HUDEP-2 (cell line): ENCODE data around the gene TAAR2.
"Not testable (repeated sequence)": the region's sequence is repeated elsewhere in the genome, so short reads cannot be mapped to it uniquely, and the experiment has no call there.

Source experiments
- DNase-seq, 76 experiments: peaks; one replicate each; lab custom pipeline; 2025; ENCODE audit not compliant: unreplicated experiment in 76 of 76; lab: John Stamatoyannopoulos, UW

TAAR2 gene

DNA sequence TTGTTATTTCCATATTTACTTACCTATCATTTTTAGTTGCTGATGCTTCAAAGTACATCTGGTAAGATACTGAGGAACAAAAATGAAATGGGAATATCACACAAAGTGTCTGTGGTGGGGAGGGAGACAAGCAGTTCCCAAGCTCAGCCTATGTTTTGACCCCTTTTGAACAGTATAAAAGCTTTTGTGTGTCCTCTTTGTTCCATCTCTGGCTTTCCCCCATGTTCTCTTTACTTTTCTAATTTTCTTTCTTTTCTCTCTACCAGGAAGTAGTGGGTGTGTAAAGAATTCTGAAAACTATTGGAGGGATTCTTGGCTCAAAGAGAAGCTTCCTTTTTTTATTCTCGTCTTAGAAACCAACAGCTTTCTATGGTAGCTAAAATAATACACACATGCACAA is 7.4 kb downstream of the TAAR2 start:
- DNase-seq: no peak

DNA sequence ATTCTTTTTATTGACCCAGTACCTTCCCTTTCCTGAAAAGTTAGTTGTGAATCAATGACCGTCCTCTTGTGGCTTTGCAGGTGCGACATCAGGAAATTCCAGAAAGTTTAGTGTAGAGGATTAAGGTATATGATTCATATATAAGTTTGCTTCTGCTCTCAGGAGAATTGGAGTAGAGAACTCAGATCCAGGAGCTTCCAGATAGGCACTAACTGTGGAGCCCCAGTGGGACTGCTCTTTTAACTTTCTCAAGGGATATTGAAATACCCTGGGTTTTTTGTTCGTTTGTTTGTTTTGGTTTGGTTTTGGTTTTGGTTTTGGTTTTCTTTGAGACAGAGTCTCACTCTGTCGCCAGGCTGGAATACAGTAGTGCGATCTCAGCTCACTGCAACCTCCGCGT is 9.5 kb downstream of the TAAR2 start:
- no peak for DNase-seq

DNA sequence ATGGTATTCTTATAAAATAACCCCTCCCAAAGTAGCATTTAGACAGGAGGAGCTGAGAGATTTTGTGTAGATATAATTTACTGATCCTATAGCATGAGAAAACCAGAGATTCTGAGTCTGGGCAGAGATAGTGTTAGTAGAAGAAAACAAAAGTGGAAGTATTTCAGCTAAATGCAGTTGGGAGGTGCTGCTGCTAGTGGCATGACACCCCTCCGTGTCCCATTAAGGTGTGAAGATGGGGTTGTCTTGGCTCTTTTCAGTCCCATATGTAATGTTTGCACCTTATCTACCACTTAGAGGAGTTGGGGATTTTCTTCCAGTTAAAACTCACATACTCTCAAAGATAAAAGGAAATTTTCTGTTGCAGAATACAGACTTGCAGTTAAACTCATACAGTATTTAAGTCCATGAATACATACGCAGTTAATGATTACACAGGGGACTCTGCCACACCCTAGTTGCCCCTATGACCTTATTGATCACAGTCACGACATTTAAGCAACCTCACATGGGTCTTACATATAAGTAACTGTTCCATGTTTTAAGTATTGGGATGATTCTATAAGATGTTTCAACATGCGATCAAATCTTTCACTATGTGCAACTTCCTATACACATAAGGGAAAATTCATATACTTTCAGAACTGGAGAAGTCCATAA is 11.5 kb downstream of the TAAR2 start:
- DNase-seq: no peak

DNA sequence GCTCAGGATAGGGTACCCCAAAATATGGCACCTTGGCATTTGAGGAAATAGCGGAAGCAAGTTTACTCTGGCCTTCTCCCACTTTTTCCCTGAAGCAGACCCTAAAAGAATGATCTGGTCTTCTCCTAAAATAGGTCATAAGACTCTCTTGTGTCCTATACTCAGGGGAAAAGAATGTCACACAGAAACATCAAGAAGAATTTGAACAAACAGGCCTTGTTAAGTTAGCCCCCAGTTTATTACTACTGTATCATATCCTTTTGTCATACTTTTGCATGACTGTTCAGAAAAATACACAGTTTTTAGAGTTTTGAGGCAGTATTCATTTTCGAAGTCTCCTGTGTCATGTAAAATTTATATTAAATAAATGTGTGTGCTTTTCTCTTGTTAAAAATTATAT is 12.5 kb downstream of the TAAR2 start:
- DNase-seq: no peak

DNA sequence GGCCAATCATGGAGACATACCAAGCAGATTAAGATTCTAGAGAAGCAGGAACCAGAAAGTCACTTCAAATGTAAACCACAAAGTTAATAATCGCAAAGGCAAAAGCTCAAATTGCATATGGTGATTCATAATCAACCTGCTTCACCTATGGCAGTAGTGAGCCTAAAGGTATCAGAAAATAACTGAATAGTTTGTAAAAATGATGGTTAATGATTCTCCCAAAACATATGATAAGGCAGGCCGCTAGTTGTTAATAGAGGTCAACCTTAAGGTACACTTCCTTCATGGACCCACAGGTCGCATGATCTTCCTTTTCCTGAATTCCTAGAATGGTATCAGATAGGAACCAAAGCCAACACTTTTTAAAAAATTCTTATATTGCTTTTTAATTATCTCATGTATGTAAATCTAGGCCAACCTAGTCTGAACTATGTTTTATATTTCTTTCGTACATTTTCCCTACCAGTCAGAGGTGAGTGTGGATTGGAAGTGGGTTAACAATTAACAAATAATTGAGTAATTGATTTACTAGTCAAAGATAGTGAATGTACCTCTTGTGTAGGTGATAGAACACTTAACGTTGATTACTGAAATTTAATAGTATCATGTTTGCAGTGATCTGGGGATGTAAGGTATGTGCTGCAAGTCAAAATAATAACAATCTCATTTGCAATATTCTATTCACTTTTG is 16.4 kb downstream of the TAAR2 start:
- DNase-seq: no peak

DNA sequence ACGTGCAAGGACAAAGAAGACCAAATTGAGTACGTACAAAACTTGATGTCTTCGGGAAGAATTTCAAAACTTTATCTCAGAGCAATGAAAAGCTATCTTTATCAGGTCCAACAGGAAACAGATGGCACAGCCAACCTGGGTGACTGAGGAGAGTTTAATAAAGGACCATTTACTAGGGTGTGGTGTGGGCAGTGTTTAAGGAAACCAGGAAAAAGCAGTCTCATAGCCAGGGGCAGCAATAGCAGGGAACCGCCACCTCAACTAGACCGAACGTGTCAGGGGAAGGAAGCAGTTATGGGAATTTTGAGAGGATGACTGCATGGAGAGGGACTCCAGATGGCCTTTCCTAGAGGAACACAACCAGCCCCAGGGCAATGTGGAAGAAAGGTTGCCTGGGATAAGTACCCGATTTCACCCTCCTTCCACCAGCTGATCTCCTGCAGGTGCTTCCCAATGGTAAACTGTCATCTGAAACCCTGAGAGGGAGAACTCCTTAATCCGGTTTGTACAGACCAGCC is 19.4 kb downstream of the TAAR2 start:
- DNase-seq: no peak

DNA sequence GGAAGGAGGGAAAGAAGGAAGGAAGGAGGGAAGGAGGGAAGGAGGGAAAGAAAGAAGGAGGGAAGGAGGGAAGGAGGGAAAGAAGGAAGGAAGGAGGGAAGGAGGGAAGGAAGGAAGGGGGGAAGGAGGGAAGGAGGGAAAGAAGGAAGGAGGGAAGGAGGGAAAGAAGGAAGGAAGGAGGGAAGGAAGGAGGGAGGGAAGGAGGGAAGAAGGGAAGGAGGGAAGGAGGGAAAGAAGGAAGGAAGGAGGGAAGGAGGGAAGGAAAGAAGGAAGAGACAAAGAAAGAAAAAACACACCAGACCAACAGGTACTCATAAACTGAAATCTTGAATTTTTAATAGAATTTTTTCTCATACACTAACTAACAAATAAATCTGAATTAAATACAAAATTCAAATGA is 23.2 kb downstream of the TAAR2 start:
- not testable (repeated sequence) for DNase-seq

DNA sequence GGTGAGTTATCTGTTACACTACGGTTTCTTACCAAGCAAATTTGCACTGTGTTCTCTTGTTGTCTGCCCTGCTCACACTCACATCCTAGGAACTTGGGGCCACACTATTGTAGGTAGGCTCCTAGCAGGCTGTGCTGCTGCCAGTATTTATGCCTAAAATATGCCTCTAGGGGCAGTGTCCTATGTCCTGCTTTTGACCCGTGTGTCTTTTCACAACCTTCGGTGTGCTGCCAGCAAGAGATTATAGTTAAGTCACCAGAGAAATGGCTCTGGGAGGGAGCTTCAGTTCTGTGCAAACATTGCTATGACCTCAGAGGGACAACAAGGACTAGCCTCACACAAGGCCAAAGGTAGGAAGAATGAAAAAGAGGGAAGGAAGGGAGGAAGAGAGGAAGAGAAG is 25.6 kb downstream of the TAAR2 start:
- peak in 6 of 76 experiments; percentile 9 to 41 (median 28) for DNase-seq

DNA sequence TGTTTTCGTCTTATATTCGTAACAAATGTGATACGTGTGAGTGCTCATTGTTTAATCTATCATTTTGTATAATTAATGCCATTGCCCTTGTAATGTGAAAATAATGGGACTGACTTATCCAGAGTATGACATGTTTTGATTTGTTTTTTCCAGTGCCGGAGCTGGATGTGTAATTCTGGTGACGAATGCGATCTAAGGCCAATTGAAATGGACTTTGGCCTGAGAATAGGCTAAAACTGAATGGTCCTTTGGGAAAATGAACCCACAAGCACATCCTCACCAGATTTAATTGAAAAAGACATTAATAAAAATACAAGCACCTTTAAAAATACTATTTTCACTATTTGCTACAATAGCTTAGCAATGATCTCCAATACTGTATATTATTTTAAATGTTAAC is 27.9 kb downstream of the TAAR2 start:
- DNase-seq: no peak

DNA sequence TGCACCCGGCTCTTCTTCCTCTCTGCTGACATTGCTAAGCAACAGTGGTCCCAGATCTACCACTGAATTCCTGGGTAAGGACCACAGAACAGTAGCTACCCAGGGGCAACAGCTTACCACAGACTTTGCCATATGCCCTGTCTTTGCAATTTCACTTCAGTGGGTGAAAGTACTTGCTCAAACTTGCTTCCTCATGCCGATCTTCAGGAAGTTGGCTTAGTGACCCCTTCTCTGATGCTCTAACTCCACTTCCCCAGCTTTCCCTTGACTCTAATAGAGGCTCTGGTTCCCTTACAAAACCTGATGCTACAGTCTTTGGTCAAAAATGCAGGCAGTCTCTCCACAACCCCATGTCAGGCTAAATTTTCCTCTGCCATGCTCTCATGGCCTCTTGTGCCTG is 31.2 kb downstream of the TAAR2 start:
- no peak for DNase-seq

DNA sequence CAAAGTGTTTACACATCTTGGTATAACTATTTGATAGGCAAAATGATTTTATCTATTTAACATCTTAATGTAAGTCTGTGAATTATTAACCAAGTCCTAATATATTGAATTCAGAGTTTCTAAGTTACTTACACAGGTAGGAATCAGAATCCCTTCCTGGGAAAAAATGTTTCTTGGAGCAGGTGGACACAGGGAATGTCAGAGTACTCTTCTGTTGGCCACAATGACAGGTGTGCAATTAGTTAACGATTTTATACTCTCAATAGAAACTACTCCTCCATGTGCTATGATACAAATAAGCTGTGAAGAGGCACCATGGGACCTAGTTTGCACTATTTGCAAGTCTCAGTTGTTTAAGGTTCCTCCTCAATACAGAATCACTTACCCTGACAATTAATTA is 33.7 kb downstream of the TAAR2 start:
- no peak for DNase-seq

DNA sequence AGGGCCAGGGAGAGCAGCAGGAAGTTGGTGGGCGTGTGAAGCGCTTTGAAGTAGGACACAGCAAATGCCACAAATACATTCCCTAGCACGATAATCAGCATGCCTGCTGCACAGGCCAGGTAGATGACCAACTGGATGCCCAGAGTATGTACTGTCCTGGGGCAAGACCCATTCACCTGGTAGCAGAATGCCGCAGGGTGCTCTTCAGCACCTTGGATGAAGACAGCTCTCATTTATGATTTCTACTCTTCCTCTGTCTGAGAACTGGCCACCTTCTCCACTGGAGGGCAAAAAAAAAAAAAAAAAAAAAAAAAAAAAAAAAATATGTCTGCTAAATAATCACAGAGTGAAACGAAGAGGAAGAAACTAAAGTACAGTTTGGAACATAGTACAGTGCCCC is 34.6 kb downstream of the TAAR2 start, which contains the start of gene TAAR5:
TAAR5 (minus strand) TSS at position 288 of the 400 bp plus-strand sequence; CDS start at position 233, 55 bp downstream.
- no peak for DNase-seq

DNA sequence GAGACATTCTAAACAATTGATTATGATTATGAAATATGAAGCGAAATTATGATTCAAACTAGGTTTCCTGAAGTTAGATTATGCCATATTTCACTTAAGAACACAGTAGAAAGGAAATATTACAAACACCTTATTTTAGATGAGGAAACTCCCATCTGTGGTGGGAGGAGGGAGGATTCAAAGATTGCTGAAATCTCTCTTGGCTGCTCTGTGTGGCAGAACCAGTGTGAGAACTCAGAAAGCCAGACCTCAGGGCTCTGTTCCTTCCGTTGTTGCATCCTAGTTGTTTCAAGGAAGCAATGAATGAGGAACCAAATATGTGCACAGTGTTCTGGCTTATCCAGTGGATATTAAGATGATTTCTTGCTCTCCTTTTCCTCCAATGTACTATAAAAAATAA is 36.7 kb downstream of the TAAR2 start:
- DNase-seq: no peak

DNA sequence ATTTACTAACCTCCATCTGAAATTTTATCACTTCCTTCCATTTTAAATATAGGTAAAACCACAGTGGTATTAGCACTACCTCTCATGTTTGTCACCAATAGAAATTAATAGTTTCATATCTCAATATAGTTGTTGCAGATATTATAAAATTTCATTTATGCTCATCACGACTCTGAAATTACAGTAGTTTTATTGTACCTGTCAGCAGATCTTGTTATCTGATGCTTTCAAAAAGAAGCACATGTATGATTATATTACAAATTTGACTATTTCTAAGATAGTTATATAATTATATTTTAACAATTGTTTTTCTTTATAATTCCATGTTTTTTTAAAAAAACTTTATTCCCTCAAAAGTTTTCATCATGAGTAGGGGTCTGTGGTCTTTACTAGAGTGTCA is 39.4 kb downstream of the TAAR2 start:
- DNase-seq: no peak

DNA sequence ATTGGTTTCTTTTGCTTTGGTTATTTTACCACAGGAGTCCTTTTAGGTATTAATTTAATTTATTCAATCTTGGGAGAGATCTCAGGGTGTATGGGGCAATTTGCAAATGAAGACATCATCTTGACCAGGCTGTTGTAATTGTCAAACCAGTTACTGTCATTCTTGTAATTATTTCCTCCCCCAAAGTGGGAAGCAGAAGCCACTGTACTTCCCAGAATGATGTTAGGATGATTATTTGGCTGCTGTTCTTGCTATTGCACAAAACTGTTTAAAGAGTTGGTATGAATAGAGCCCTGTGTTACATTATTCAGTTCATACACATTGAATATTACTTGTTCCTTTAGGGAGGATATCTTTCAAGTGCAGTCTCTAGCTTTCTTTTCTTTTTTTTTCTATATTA is 52.3 kb downstream of the TAAR2 start:
- no peak for DNase-seq

DNA sequence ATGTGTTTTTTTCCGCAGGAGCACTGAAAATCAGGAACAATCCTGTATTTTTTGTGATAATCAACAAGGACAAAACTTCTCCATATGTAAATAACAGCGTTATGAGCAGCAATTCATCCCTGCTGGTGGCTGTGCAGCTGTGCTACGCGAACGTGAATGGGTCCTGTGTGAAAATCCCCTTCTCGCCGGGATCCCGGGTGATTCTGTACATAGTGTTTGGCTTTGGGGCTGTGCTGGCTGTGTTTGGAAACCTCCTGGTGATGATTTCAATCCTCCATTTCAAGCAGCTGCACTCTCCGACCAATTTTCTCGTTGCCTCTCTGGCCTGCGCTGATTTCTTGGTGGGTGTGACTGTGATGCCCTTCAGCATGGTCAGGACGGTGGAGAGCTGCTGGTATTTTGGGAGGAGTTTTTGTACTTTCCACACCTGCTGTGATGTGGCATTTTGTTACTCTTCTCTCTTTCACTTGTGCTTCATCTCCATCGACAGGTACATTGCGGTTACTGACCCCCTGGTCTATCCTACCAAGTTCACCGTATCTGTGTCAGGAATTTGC is 53.8 kb downstream of the TAAR2 start, which contains the start of gene TAAR6:
TAAR6 (plus strand) TSS at position 102 of the 557 bp plus-strand sequence; CDS start at position 102, 0 bp downstream.
- no peak for DNase-seq

DNA sequence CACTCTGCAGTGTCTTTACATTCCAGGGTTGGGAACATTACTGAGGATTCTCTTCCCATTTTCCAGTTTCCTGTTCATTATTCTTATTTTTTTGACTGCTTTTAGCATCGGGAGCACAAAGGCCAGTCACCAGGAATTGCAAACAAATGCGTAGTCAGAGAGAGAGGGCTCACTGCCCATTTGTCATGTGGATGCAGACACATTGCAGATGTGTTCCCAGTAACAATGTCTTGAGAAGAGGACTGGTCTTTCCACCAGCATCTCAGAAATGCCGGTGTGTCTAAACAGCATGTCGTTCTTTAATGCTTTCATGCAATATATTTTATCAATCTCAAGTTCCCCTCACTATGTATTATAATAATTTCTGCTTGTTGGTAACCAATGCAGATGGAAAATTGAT is 54.9 kb downstream of the TAAR2 start:
- DNase-seq: no peak

DNA sequence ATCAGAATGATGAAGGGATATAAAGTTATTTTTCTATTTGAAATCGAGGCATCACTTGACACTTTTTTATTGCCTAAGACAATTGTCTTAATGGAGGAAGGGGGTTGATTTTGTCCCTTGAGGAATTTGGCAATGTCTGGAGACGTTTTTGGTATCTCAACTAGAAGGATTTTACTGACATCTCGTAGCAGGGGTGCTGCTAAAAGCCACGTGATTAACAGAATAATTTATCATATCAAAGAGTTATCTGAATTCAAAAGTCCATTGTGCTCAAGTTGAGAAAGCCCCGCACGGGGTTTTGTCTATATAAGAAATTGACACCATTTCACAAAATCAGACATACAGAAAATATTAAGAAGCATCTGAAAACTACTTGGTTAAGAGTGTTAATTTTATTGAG is 55.5 kb downstream of the TAAR2 start:
- DNase-seq: no peak

DNA sequence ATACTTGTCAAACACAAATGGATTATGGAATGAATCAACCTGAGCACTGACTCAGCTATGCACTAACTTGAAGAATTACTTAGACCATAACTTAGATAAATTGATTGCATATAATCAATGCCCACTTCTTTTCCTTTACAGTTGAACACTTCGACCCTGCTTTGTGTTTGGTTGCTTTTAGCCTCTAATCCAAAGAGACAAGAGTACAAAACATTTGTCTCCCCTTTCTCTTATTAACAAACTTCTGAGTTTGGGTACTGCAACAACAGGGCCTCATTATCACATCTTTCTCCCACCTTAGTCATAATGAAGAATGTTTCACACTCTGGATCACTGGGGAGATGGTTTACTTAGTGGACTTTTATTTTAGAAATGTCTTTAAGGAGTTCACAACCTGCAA is 56.5 kb downstream of the TAAR2 start:
- no peak for DNase-seq
